Measurements from ENCODE around the gene TDRD7. TPM values are rescaled to one million over a fixed set of nuclear protein-coding genes. Genes with fewer than 3 reads are reported as not detected.

The TDRD7 gene
- total RNA-seq, 1 donor from 2014 or later, result 20.4 TPM

- H3K27me3 Mint-ChIP-seq (ENCODE audit: low read depth, unreplicated experiment), result peaks cover 45% of the 10 kb centered on the region
- H4K20me1 ChIP-seq (ENCODE audit: insufficient read depth, low read length), result no peaks in the 10 kb centered on the region
These were observed 92.7 kb downstream of the TDRD7 start for GRCh38 chr9:97504381-97505216.

GRCh38 chr9:97505845-97506244 lies 93.9 kb downstream of the TDRD7 start:
- DNase-seq (ENCODE audit: low read depth), result no peak

More at GRCh38 chr9:97504381-97505216, 92.7 kb downstream of the TDRD7 start:
- Histone ChIP-seq H3K9ac (ENCODE audit: low read length) (no peak overlapping the region), H3K9me3 (ENCODE audit: insufficient read depth, low read depth, low read length) (no peaks in the 10 kb centered on the region), H2AFZ (ENCODE audit: low read depth, low read length) (no peak overlapping the region), H3K27me3 (ENCODE audit: insufficient read depth, low read length) (peaks cover 63% of the 10 kb centered on the region), H3K79me2 (ENCODE audit: insufficient read depth, low read length) (no peaks in the 10 kb centered on the region), H3K36me3 (ENCODE audit: insufficient read depth, low read length) (no peaks in the 10 kb centered on the region), H3K4me2 (ENCODE audit: low read length) (no peak overlapping the region), H3K4me1 (ENCODE audit: insufficient read depth, low read length) (peaks cover 2% of the 10 kb centered on the region), H3K27ac (ENCODE audit: low read depth, low read length) (no peak overlapping the region), H3K4me3 (ENCODE audit: insufficient read depth, low read depth, low read length) (no peak overlapping the region)
- Mint-ChIP-seq H3K4me1 (ENCODE audit: low read depth, unreplicated experiment) (peaks cover 3% of the 10 kb centered on the region), H3K4me3 (ENCODE audit: unreplicated experiment) (no peak overlapping the region), H3K27ac (ENCODE audit: unreplicated experiment) (no peak overlapping the region), H3K9me3 (ENCODE audit: unreplicated experiment) (peaks cover 4% of the 10 kb centered on the region), H3K36me3 (ENCODE audit: low read depth, unreplicated experiment) (peaks cover 2% of the 10 kb centered on the region)
- TF ChIP-seq, protein P1, sequence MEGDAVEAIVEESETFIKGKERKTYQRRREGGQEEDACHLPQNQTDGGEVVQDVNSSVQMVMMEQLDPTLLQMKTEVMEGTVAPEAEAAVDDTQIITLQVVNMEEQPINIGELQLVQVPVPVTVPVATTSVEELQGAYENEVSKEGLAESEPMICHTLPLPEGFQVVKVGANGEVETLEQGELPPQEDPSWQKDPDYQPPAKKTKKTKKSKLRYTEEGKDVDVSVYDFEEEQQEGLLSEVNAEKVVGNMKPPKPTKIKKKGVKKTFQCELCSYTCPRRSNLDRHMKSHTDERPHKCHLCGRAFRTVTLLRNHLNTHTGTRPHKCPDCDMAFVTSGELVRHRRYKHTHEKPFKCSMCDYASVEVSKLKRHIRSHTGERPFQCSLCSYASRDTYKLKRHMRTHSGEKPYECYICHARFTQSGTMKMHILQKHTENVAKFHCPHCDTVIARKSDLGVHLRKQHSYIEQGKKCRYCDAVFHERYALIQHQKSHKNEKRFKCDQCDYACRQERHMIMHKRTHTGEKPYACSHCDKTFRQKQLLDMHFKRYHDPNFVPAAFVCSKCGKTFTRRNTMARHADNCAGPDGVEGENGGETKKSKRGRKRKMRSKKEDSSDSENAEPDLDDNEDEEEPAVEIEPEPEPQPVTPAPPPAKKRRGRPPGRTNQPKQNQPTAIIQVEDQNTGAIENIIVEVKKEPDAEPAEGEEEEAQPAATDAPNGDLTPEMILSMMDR (IDR thresholded peaks at IDR 0.05; ENCODE audit: insufficient read depth, low read depth, low read length), result no peak
- TF ChIP-seq EZH2 (IDR thresholded peaks at IDR 0.05; ENCODE audit: insufficient read depth, low read length), result no peak
- DNase-seq (ENCODE audit: low read depth) (peak; percentile 34), FAIRE-seq (no peak)

More at GRCh38 chr9:97505845-97506244, 93.9 kb downstream of the TDRD7 start:
- H3K9me3 Mint-ChIP-seq (ENCODE audit: unreplicated experiment), result peaks cover 4% of the 10 kb centered on the region
- peaks cover 2% of the 10 kb centered on the region for H3K36me3 Mint-ChIP-seq (ENCODE audit: low read depth, unreplicated experiment)
- Histone ChIP-seq H3K36me3 (ENCODE audit: insufficient read depth, low read length) (no peaks in the 10 kb centered on the region), H3K27me3 (ENCODE audit: insufficient read depth, low read length) (peaks cover 52% of the 10 kb centered on the region), H3K4me2 (ENCODE audit: low read length) (no peak overlapping the region), H4K20me1 (ENCODE audit: insufficient read depth, low read length) (no peaks in the 10 kb centered on the region), H3K9me3 (ENCODE audit: insufficient read depth, low read depth, low read length) (no peaks in the 10 kb centered on the region), H2AFZ (ENCODE audit: low read depth, low read length) (no peak overlapping the region), H3K4me3 (ENCODE audit: insufficient read depth, low read depth, low read length) (no peak overlapping the region), H3K4me1 (ENCODE audit: insufficient read depth, low read length) (peaks cover 2% of the 10 kb centered on the region), H3K79me2 (ENCODE audit: insufficient read depth, low read length) (no peaks in the 10 kb centered on the region), H3K9ac (ENCODE audit: low read length) (no peak overlapping the region), H3K27ac (ENCODE audit: low read depth, low read length) (no peak overlapping the region)
- no peak overlapping the region for H3K27ac Mint-ChIP-seq (ENCODE audit: unreplicated experiment)
- no peak overlapping the region for H3K4me3 Mint-ChIP-seq (ENCODE audit: unreplicated experiment)
- H3K27me3 Mint-ChIP-seq (ENCODE audit: low read depth, unreplicated experiment), result peaks cover 35% of the 10 kb centered on the region
- TF ChIP-seq, protein P1 (IDR thresholded peaks at IDR 0.05; ENCODE audit: insufficient read depth, low read depth, low read length), result no peak
- TF ChIP-seq EZH2 (IDR thresholded peaks at IDR 0.05; ENCODE audit: insufficient read depth, low read length), result no peak
- peaks cover 3% of the 10 kb centered on the region for H3K4me1 Mint-ChIP-seq (ENCODE audit: low read depth, unreplicated experiment)
- no peak for FAIRE-seq
